Measurements from ENCODE around the gene ARHGAP4.

Gene ARHGAP4

DNA sequence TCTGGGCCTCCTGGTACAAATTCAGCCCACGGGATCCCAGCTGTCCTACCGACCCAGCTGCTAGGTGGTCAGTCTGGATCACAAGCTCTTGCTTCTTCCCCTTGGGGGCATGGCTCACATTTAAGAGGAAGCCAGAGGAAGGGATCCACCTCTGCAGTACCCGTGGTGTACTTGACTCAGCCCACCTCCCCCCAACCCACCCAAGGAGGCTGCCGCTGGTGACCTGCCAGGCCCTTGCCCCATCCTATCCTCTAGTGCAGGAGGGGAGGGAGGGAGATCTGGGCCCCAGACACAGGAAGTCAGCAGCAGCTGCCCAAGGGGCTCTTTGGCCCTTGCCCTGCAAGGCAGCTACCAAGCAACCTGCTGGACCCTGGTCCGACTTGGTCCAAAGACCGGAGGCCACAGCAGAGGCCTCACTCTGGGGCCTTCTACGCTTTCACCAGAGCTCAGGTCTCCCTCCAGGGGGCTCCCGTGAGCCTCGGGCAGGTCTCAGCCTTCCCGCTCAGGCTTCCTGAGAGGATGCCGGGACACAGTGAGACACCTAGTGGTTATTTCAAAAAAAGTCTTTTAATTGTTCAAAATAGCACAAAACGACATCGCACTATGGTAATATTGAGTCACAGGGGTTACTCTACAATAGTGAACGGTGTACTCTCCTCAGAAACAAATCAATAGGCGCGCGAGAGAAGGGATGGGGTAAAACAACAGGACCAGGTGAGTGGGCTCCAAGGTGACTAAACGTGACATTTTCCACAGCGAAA is 21.1 kb upstream of the ARHGAP4 start:
- H3K4me3 ChIP-seq (ENCODE audit: low read depth, low read length) = no peak overlapping the region

DNA sequence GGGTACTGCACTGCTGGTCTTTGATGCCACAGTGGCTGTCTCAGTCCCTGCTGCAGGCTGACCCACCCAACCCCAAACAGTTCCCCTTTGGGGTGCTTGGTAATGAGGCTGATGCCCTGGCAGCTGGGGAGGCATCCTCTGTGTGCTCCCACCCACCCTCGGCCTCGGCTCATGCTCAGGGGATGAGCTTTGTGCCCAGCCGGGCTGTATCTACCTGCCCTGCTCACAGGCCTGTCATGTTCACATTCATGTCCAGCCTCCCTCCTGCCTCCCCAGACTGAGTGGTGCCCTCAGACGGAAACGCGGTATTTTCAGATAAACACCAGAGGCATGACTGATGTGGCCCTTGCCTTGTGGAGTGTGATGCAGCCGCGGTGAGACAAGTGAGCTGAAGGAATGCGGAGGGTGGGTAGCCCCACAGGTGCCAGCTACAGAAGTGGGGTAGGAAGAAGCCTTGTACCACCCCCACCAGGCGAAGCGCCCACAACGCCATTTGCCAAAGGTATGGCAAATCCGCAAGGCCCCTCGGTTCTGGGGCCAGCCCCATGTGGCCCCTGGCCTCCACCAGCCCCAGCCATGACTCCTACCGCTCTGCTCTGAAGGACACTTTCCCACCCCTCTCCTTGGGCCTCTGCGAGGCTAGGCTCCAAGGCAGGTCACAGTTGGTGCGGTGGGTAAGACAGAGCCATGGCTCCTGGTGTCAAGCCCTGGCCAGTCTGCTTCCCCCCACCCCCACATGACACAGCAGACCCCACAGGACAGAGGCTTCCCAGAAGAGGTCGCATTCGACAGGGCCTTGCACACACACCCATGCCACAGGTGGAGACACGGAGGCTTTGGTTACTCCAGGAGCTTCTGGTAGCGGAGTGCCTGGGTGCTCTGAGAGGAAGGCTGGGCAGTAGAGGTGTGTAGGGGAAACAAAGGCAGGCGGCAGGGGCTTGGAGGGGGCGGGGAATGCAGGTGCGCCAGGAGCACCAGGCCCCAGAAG is 20.2 kb upstream of the ARHGAP4 start:
- H3K4me3 ChIP-seq (ENCODE audit: low read depth, low read length) = no peak overlapping the region

- H3K4me3 ChIP-seq (ENCODE audit: low read depth, low read length) = no peak overlapping the region
Observed at GRCh38 chrX:153944800-153945150, 18.7 kb upstream of the ARHGAP4 start.

DNA sequence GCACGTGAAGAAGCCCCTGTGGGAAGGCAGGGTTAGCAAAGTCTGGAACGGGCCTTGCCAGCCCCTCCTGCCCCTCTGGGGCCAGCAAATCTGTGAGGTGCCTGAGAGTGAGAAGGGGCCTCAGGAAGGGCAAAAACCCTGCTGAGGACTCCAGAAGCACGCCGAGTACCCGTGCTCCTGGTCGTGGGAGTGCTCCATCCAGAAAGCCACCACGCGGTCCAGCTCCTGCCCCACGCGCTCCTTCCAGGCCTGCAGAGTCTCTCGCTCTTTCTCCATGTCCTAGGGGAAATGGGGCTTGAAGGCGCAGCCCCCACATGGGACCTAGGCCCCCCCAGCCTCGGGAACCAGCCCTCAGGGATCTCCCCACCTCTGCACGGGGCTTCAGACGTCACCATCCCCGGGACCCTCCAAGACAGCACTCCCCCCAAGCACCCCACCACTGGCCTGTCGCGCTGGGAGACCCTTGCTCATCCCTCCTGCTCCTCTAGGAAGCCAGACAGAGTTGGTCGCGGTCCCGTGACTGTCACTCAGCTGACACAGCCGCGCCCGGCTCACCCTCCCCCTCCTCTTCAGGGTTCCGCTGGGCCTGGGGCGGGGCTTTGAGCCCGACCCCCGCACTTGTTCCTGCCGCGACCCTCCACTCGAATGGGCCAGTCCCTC is 18.2 kb upstream of the ARHGAP4 start, which contains the start of gene RENBP:
Gene RENBP (minus strand): TSS at position 504 of the 660 bp plus-strand sequence. CDS start 33 bp downstream, at position 471.
- no peak within 1 kb of the TSS for H3K4me3 ChIP-seq (ENCODE audit: low read depth, low read length)

DNA sequence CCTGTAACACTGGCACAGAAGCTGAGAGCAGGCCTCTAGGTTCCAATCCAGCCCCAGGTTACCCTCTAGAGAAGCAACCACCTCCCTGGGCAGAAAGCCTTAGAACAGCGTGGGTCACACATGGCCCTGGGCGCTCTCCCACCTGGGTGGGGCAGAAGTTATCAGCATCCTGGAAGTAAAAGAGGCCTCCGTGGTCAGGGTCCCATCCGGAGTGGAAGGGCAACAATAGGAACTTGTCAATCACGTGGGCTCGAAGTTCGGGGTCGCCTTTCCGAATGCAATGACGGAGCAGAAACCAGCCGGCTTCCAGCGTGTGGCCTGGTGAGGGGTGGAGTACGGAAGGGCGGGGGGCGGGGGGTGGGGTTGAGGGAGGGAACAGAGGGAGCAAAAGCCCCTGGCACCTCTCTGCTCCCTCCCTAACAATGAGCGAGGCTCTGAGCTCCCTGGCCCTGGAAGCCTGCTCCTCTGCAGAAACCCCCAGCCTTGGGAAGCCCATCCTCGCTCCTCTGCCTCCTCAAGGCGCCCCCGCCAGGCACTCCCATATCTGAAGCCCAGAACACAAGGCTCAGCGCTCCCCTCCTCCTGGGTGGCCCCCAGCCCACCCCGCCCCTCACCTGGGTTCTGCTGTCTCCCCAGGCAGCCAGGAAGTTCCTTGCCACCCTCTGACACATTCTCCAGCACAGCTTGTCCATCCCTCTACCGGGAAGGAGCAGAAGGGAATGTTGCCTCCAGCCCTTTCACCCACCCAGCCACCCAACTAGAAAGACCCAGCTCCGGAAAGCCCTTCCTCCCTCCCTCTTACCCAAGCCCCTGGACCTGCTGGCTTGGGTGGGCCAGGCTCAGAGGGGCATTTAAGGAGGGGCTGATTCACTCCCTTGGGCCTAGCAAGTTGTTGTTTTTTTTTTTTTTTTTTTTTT is 15.5 kb upstream of the ARHGAP4 start:
- H3K4me3 ChIP-seq (ENCODE audit: low read depth, low read length) = no peak overlapping the region

DNA sequence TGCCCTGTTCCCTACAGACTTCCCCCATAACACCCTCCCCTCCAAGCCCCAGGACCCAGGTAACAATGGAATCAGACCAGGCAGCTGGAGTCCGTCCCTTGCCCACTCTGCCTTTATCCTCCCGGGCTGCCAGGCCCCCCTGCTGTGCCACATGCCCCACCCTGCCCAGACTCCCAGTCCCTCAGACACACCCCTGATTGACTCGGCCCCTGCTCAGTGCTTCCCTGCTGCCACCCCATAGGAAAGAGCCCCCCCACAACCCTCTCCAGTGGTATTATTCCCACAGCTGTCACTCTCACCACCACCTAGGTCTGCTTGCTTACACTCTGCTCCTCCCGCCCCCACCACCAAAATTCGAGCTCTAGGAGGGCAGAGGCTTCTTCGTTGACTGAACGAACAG is 13.5 kb upstream of the ARHGAP4 start:
- no peak overlapping the region for H3K4me3 ChIP-seq (ENCODE audit: low read depth, low read length)

- H3K4me3 ChIP-seq (ENCODE audit: low read depth, low read length) = no peak overlapping the region
Observed at GRCh38 chrX:153938226-153938786, 12.2 kb upstream of the ARHGAP4 start.

- H3K4me3 ChIP-seq (ENCODE audit: low read depth, low read length) = no peak overlapping the region
Observed at GRCh38 chrX:153937056-153937455, 11.0 kb upstream of the ARHGAP4 start.

DNA sequence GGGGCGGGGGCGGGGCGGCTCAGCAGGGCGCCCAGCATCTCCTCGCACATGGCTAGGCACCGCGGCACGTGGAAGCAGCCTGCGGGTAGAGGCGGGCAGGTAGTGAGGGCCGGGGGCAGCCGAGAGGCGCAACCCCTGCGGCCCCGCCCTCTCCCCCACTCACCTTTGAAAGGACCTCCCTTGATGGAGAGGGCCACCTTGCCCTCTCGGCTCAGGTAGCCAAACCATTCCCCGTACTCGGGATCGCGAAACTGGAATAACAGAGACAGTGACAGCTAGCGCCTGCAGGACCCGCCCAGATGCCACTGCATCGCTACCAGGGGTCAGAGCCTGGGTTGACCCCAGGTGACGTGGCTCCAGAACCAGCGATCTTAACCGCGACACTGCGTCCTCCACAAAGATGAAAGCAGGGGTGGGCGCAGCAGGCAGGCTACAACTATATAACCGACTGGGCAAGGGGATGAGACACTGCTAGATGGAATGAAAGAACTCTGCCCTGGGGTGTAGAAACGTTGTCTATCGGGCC is 9.3 kb upstream of the ARHGAP4 start:
- H3K4me3 ChIP-seq (ENCODE audit: low read depth, low read length) = peak overlapping the region; percentile 13

- peak within 1 kb of the TSS; percentile 67 for H3K4me3 ChIP-seq (ENCODE audit: low read depth, low read length)
Observed at GRCh38 chrX:153934762-153935325, 8.8 kb upstream of the ARHGAP4 start, which contains the start of gene NAA10. Gene NAA10, minus strand, starts transcription at chrX:153935037. Its CDS starts 133 bp downstream, at chrX:153934904.

DNA sequence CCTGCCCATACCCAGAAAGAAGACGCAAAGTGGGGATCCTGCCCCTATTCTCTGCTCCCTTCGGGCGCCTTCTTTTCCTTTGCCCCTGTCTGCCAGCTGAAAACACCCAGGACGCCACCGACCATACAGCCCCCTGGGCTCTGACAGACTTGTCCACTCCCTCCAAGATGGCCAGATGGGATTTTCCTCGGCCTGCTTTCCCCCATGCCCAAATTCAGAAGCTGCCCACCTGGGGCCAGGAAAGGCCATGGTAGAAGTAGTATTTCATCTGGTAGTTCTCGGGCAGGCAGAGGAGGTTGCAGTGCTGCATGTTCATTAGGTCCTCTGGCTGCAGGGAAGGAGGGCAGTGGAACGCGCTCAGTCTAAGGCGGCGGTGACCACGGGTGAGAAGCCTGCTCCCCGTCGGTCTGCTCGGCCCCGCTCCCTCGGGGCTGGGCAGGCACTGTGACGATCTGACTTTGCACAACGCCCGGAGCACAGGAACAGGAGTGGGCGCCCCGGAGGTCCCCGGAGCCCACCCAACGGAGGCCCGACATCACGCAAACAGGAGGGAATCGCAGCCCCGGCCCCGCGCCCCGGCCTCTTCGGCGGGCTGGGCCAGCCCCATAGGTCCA is 8.2 kb upstream of the ARHGAP4 start:
- H3K4me3 ChIP-seq (ENCODE audit: low read depth, low read length) = peak overlapping the region; percentile 67

- H3K4me3 ChIP-seq (ENCODE audit: low read depth, low read length) = peak overlapping the region; percentile 67
Observed at GRCh38 chrX:153933748-153934147, 7.7 kb upstream of the ARHGAP4 start.

GRCh38 chrX:153932220-153932915 is 6.3 kb upstream of the ARHGAP4 start:
- no peak overlapping the region for H3K4me3 ChIP-seq (ENCODE audit: low read depth, low read length)

- no peak overlapping the region for H3K4me3 ChIP-seq (ENCODE audit: low read depth, low read length)
Observed at GRCh38 chrX:153931748-153932147, 5.7 kb upstream of the ARHGAP4 start.

- no peak overlapping the region for H3K4me3 ChIP-seq (ENCODE audit: low read depth, low read length)
Observed at GRCh38 chrX:153931151-153931550, 5.1 kb upstream of the ARHGAP4 start.

DNA sequence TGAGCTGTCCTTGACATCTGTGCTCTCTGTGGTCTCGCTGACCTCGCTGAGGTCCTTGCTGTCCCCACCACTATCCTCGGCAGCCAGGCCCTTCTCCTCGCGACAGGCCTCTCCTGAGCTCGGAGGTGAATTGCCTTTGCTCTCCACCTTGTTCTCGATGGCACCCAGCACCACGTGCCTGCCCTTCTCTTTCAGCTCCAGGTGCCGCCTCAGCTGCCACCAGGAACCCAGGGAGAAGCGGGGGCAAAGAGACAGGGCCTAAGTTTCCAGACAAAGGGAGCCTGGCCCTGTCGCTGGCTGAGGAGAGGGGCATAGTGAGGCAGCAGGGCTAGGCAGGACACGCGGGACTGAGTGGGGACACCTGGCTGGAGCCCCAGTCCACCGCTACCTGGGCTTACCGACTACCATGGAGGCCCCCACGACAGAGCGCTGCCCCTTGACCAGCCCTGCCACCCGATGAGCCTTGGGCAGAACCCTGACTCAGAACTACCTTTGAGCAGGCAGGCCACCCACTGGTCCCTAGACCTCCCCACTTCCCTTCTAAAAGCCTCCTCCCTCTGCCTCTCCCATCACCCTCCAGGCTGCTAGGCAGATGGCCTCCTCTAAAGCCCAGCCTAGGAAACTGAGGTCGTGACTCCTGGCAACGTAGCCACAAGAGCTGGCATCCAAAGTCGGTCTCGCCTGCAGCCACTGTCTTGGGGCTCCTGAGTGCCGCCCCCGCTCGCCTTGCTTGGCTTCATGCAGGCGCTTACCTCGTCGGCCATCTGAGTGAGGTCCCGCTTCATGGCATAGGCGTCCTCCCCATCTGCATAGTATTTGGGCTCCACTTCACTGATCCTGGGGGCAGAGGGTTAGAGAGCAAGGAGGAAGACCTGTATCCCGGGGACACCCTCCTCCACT is 4.2 kb upstream of the ARHGAP4 start:
- H3K4me3 ChIP-seq (ENCODE audit: low read depth, low read length) = no peak overlapping the region

- H3K4me3 ChIP-seq (ENCODE audit: low read depth, low read length) = no peak overlapping the region
Observed at GRCh38 chrX:153929576-153929975, 3.5 kb upstream of the ARHGAP4 start.
